Measurements from ENCODE around the gene AMACR. TPM values are rescaled to one million over a fixed set of nuclear protein-coding genes. Genes with fewer than 3 reads are reported as not detected.

Gene AMACR
- 9.1 TPM for total RNA-seq
- polyA plus RNA-seq (ENCODE audit: insufficient read depth in 1 of 8, insufficient read length in 8 of 8, low replicate concordance in 1 of 8), result 10 to 100 TPM in 1 of 8 donors, 1 to 10 TPM in 7; 4.2 to 11.5 (median 8.1) TPM
- long read RNA-seq, donor 1, full-length matches to known transcripts, result 2 of 2 reads
- long read RNA-seq, donor 1, partial matches to known transcripts, result 0 of 2 reads
- long read RNA-seq, donor 1, other reads (novel, unspliced or antisense), result 0 of 2 reads
- long read RNA-seq, donor 2, result 0 reads
- long read RNA-seq, donor 3, full-length matches to known transcripts, result 11 of 11 reads
- long read RNA-seq, donor 3, partial matches to known transcripts, result 0 of 11 reads
- long read RNA-seq, donor 3, other reads (novel, unspliced or antisense), result 0 of 11 reads
- long read RNA-seq, donor 4, full-length matches to known transcripts, result 3 of 3 reads
- long read RNA-seq, donor 4, partial matches to known transcripts, result 0 of 3 reads
- long read RNA-seq, donor 4, other reads (novel, unspliced or antisense), result 0 of 3 reads
- long read RNA-seq, donor 5, full-length matches to known transcripts, result 16 of 16 reads
- long read RNA-seq, donor 5, partial matches to known transcripts, result 0 of 16 reads
- long read RNA-seq, donor 5, other reads (novel, unspliced or antisense), result 0 of 16 reads
- long read RNA-seq, donor 6, full-length matches to known transcripts, result 10 of 10 reads
- long read RNA-seq, donor 6, partial matches to known transcripts, result 0 of 10 reads
- long read RNA-seq, donor 6, other reads (novel, unspliced or antisense), result 0 of 10 reads
- long read RNA-seq, donor 7, full-length matches to known transcripts, result 7 of 7 reads
- long read RNA-seq, donor 7, partial matches to known transcripts, result 0 of 7 reads
- long read RNA-seq, donor 7, other reads (novel, unspliced or antisense), result 0 of 7 reads
- long read RNA-seq, donor 8, full-length matches to known transcripts, result 1 of 1 reads
- long read RNA-seq, donor 8, partial matches to known transcripts, result 0 of 1 reads
- long read RNA-seq, donor 8, other reads (novel, unspliced or antisense), result 0 of 1 reads
- long read RNA-seq, donor 9, full-length matches to known transcripts, result 5 of 5 reads
- long read RNA-seq, donor 9, partial matches to known transcripts, result 0 of 5 reads
- long read RNA-seq, donor 9, other reads (novel, unspliced or antisense), result 0 of 5 reads
- long read RNA-seq, donor 10, full-length matches to known transcripts, result 6 of 6 reads
- long read RNA-seq, donor 10, partial matches to known transcripts, result 0 of 6 reads
- long read RNA-seq, donor 10, other reads (novel, unspliced or antisense), result 0 of 6 reads
- long read RNA-seq, donor 11, full-length matches to known transcripts, result 5 of 5 reads
- long read RNA-seq, donor 11, partial matches to known transcripts, result 0 of 5 reads
- long read RNA-seq, donor 11, other reads (novel, unspliced or antisense), result 0 of 5 reads

DNA sequence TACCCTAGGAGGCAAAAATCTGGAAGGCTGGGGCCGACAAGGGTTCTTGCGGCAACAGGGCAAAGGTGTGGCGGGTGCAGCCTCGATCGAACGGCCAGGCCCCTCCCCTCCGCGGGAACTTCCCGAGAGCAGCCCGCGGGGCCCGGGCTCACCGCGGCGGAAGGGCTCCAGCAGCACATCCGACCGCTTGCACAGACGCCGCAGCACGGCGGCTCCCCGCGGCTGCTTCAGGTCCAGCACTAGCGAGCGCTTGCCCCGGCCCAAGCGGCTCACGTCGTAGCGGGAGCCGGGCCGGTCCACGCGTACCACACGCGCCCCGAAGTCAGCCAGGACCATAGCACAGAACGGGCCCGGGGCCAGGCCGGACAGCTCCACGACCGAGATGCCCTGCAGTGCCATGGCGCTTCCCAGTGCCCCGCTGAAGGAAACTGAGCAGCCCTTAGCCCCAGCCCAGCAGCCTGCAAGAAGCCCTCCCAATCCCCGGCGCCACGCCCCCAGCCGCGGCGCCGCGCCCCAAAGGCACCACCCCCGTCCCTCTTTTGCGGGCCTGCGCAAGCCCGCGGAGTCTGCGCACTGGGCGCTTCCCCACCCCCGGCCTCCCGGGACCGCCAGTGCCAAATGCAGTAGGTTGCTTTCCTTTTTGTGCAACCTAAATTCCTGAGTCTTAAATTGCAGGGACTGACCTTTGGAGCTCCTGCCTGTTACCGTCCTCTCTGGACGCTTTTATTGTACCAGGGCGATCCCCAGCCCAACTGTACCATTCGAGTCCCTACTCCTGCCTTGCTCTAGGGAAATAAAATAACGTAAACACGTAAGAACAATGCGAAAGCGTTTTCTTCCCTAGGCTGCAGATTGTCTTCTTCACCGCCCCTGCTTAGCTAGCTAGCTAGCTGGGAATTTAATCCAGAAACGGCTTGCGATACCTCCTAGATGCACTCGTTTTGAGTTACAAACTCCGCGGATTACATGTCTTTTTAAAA is at the start of gene AMACR:
Gene AMACR (minus strand): TSS at position 430 of the 980 bp plus-strand sequence. CDS start 31 bp downstream, at position 399.
- Histone ChIP-seq H3K36me3 (ENCODE audit: control insufficient read depth, insufficient read depth, low read length) (peaks cover 14% of the 10 kb centered on the region), H3K9me3 (replicated peaks; ENCODE audit: control insufficient read depth, low read depth, low read length) (no peaks in the 10 kb centered on the region), H3K27ac (ENCODE audit: low read length) (peak within 1 kb of the TSS; percentile 99), H3K4me1 (ENCODE audit: control insufficient read depth, insufficient read depth, low read length) (peaks cover 11% of the 10 kb centered on the region), H3K4me3 (ENCODE audit: low read length) (peak within 1 kb of the TSS; percentile 80), H3K27me3 (ENCODE audit: control insufficient read depth, insufficient read depth, low read length) (no peaks in the 10 kb centered on the region)
- DNase-seq, result peak; percentile 99
- WGBS (ENCODE audit: insufficient coverage), result under 1% methylated on average over 72 of the region's 76 CpGs

DNA sequence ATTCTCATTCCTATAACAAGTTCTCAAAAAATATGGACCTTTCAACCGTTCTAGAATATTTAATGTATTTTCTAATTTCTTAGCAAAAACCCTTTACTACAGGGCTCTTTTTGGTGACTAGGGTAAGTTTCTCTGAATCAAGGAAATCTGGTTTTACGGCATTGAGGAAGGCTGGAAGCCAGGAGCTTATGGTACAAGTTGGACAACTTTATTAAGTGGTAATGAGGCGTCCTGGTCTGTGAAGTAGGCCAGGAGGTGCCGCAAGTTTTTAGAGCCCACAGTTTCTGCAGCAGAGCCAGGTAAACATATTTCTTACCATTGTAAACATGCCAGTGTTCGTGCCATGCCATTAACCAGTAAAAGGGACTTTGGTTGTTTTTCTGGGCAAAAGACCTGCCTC is 49.7 kb upstream of the AMACR start:
- 72% methylated on average over 3 of the region's 5 CpGs for WGBS (ENCODE audit: insufficient coverage)
- Histone ChIP-seq H3K27ac (ENCODE audit: low read length) (no peak overlapping the region), H3K4me3 (ENCODE audit: low read length) (no peak overlapping the region), H3K9me3 (replicated peaks; ENCODE audit: control insufficient read depth, low read depth, low read length) (peaks cover 5% of the 10 kb centered on the region), H3K4me1 (ENCODE audit: control insufficient read depth, insufficient read depth, low read length) (peaks cover 17% of the 10 kb centered on the region), H3K36me3 (ENCODE audit: control insufficient read depth, insufficient read depth, low read length) (peaks cover 2% of the 10 kb centered on the region), H3K27me3 (ENCODE audit: control insufficient read depth, insufficient read depth, low read length) (no peaks in the 10 kb centered on the region)
- DNase-seq, result no peak

DNA sequence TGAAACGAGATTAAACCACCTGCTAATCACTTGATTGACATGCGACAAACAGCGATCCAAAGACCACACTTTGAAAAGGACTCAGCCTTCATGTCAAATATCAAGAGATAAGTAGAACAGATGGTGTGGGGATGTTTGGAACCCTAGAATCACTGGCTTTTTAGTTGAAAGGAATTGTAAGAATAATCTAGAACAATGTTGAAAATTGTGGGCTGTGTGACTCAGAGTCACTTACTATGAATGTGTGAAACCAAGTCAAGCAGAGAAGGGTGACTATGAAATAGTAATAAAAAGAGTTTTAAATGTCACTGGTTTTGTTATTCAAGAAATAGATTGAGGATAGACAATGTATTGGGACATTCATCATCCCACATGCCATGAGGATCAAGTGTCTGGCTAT is 49.3 kb upstream of the AMACR start:
- no peak overlapping the region for H3K4me3 ChIP-seq (ENCODE audit: low read length)
- no peaks in the 10 kb centered on the region for H3K27me3 ChIP-seq (ENCODE audit: control insufficient read depth, insufficient read depth, low read length)
- no peak for DNase-seq
- WGBS (ENCODE audit: insufficient coverage), result no CpG with 5 or more reads among the region's 3 CpGs
- no peak overlapping the region for H3K27ac ChIP-seq (ENCODE audit: low read length)
- peaks cover 19% of the 10 kb centered on the region for H3K4me1 ChIP-seq (ENCODE audit: control insufficient read depth, insufficient read depth, low read length)
- peaks cover 5% of the 10 kb centered on the region for H3K9me3 ChIP-seq (replicated peaks; ENCODE audit: control insufficient read depth, low read depth, low read length)
- H3K36me3 ChIP-seq (ENCODE audit: control insufficient read depth, insufficient read depth, low read length), result peaks cover 2% of the 10 kb centered on the region

DNA sequence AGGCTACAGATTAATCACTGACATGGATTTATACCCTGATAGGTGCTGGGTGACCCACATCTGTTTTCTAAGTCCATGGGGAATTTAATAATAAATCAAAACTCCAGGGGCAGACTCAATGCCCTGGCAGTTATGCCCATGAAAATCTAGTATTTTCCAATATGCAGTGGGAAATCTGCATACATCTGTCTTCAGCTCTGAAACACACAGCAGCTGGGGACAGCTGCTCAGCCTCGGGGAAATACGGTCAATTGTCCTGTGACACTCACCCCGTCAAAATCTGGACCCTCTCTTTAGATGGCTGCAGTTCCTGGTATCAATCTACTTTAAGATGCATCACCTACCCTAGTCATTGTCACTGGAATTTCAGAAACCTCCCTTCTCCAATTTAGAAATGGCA is 47.8 kb upstream of the AMACR start:
- Histone ChIP-seq H3K4me3 (ENCODE audit: low read length) (no peak overlapping the region), H3K36me3 (ENCODE audit: control insufficient read depth, insufficient read depth, low read length) (peaks cover 6% of the 10 kb centered on the region), H3K27ac (ENCODE audit: low read length) (peak overlapping the region; percentile 69), H3K27me3 (ENCODE audit: control insufficient read depth, insufficient read depth, low read length) (no peaks in the 10 kb centered on the region), H3K4me1 (ENCODE audit: control insufficient read depth, insufficient read depth, low read length) (peaks cover 25% of the 10 kb centered on the region), H3K9me3 (replicated peaks; ENCODE audit: control insufficient read depth, low read depth, low read length) (no peaks in the 10 kb centered on the region)
- peak; percentile 63 for DNase-seq
- WGBS (ENCODE audit: insufficient coverage), result 82% methylated on average over 3 of the region's 3 CpGs

DNA sequence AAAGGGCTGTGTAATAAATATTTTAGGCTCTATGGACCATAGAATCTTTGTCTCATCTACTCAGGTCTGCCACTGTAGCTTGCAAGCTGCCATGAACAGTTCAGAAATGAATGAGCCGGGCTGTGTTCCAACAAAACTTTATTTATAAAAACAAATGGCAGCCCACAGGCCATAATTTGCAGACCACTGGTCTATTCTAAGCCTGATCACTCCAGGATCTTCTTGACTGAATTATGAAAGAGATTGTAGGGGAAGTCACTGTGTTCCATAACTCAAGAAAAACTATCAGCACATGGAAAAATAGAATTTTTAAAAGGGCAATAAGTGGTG is 46.5 kb upstream of the AMACR start:
- WGBS (ENCODE audit: insufficient coverage), result no CpG with 5 or more reads among the region's 1 CpG
- Histone ChIP-seq H3K4me1 (ENCODE audit: control insufficient read depth, insufficient read depth, low read length) (peaks cover 25% of the 10 kb centered on the region), H3K9me3 (replicated peaks; ENCODE audit: control insufficient read depth, low read depth, low read length) (no peaks in the 10 kb centered on the region), H3K27ac (ENCODE audit: low read length) (peak overlapping the region; percentile 74), H3K4me3 (ENCODE audit: low read length) (no peak overlapping the region), H3K27me3 (ENCODE audit: control insufficient read depth, insufficient read depth, low read length) (no peaks in the 10 kb centered on the region), H3K36me3 (ENCODE audit: control insufficient read depth, insufficient read depth, low read length) (peaks cover 6% of the 10 kb centered on the region)
- DNase-seq, result no peak

DNA sequence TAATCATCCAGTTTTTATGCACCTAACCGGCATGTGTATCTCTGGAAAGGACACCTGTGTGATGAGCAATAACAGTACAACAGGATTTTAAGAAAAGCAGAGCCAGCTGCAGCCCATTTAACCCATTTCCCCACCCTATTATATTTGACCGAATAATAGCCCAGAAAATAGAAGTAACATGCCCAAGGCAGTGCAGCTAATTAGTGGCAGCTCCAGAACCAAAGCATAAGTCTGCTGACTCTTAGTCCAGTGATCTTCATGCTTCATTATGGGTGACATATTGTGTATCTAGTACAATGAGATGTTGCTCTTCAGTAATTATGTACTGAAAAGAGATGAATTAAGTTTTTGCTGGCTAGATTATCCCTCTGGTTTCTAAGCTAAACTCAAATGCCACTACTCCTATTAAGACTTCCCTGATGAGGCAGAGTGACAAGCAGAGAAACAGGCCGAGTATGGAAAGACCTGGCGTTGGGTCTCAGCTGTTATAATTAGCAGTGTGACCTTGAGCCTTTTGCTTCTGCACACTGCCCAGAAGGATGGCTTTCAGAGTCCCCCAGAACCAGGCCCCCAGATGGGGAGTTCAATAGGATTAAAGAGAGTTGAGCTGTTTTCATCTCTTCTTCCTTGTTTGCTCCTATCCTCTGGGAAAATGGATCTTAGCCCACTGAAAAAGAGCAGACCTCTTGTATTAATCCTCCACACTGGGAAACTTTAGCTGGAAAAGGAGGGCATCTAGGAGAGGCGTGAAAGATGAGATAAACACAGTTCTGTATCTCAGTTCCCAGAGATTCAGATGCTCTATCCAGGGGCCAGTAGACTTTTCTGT is 45.9 kb upstream of the AMACR start:
- no CpG with 5 or more reads among the region's 5 CpGs for WGBS (ENCODE audit: insufficient coverage)
- DNase-seq, result peak; percentile 61
- Histone ChIP-seq H3K4me3 (ENCODE audit: low read length) (no peak overlapping the region), H3K27me3 (ENCODE audit: control insufficient read depth, insufficient read depth, low read length) (no peaks in the 10 kb centered on the region), H3K36me3 (ENCODE audit: control insufficient read depth, insufficient read depth, low read length) (peaks cover 6% of the 10 kb centered on the region), H3K9me3 (replicated peaks; ENCODE audit: control insufficient read depth, low read depth, low read length) (no peaks in the 10 kb centered on the region), H3K27ac (ENCODE audit: low read length) (peak overlapping the region; percentile 74), H3K4me1 (ENCODE audit: control insufficient read depth, insufficient read depth, low read length) (peaks cover 25% of the 10 kb centered on the region)

DNA sequence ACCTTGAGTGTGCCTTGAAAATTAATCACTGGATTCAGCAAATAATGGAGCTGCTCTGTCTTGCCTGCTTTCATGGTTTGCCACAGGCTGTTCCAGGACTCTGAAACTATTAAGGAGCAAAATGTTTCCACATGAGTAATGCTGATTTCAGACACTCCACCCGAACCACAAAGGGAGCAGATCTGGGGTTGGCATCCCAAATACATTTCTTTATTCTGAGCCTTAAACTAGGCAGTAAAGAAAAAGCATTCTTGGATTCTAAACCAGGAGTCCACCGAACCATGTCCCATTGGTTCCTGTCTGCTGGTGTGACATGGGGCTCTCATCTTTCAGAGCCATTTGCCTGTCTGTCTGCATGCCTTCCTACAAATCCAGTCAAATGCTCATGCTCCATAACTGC is 45.3 kb upstream of the AMACR start:
- H3K27ac ChIP-seq (ENCODE audit: low read length), result peak overlapping the region; percentile 74
- no peaks in the 10 kb centered on the region for H3K27me3 ChIP-seq (ENCODE audit: control insufficient read depth, insufficient read depth, low read length)
- H3K4me1 ChIP-seq (ENCODE audit: control insufficient read depth, insufficient read depth, low read length), result peaks cover 28% of the 10 kb centered on the region
- no peak overlapping the region for H3K4me3 ChIP-seq (ENCODE audit: low read length)
- H3K36me3 ChIP-seq (ENCODE audit: control insufficient read depth, insufficient read depth, low read length), result peaks cover 6% of the 10 kb centered on the region
- DNase-seq, result peak; percentile 91
- WGBS (ENCODE audit: insufficient coverage), result 30% methylated on average over 1 of the region's 2 CpGs
- H3K9me3 ChIP-seq (replicated peaks; ENCODE audit: control insufficient read depth, low read depth, low read length), result no peaks in the 10 kb centered on the region

DNA sequence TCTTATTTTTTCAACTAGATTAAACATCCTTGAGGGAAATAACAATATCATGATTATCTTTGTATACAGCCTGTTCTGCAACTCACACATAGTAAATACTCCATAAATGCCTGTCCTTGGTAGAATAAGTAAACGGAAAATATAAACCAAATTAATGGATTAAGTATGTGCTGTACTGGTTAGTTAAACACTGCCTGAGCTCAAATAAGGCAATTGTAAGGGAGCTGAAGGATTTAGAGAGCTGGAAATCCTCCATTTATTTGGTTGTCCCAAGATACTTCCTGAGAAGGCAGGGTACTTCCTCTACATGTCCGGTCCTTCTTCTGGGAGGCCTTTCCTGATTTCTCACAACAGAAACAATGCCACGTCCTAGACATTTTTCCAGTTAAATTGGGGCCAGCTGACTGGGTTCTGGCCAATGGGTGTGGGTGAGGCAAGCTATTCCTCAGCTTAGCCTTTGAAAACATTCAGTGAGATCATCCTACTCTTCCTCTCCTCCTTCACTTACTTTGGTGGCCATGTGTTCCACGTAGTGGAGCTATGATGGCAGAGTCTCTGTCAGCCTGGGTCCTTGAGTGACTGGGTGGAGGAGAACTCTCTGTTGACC is 43.6 kb upstream of the AMACR start:
- no peaks in the 10 kb centered on the region for H3K9me3 ChIP-seq (replicated peaks; ENCODE audit: control insufficient read depth, low read depth, low read length)
- no peaks in the 10 kb centered on the region for H3K27me3 ChIP-seq (ENCODE audit: control insufficient read depth, insufficient read depth, low read length)
- H3K36me3 ChIP-seq (ENCODE audit: control insufficient read depth, insufficient read depth, low read length), result peaks cover 5% of the 10 kb centered on the region
- no CpG with 5 or more reads among the region's 4 CpGs for WGBS (ENCODE audit: insufficient coverage)
- H3K4me3 ChIP-seq (ENCODE audit: low read length), result no peak overlapping the region
- H3K4me1 ChIP-seq (ENCODE audit: control insufficient read depth, insufficient read depth, low read length), result peaks cover 33% of the 10 kb centered on the region
- no peak for DNase-seq
- H3K27ac ChIP-seq (ENCODE audit: low read length), result no peak overlapping the region
